Neural cell (in vitro differentiated cells): Measurements from ENCODE around the gene CARS2. TPM values are rescaled to one million over a fixed set of nuclear protein-coding genes. Genes with fewer than 3 reads are reported as not detected.
"Not testable (repeated sequence)": the region's sequence is repeated elsewhere in the genome, so short reads cannot be mapped to it uniquely, and the experiment has no call there.

ENCODE experiments used
- H2AFZ ChIP-seq: fragments of 200-600, 300-800 bp; sonication (generic), shearing (Covaris generic); 2 replicates; pipeline ENCODE4 v1.6.0; 2014; ENCODE audit warnings: low read depth, mild to moderate bottlenecking, antibody characterized with exemption, low read length, moderate library complexity
- H3F3A ChIP-seq: fragments of 200-600 bp; shearing (Covaris generic); 2 replicates; pipeline ENCODE4 v1.6.1; 2016; ENCODE audit warnings: mild to moderate bottlenecking, moderate library complexity, mixed read lengths, antibody characterized with exemption, low read length; ENCODE audit not compliant: insufficient read depth, poor library complexity, severe bottlenecking
- H3K27ac ChIP-seq: fragments of 200-600, 300-800 bp; sonication (generic), shearing (Covaris generic); 2 replicates; pipeline ENCODE4 v1.5.1; 2014; ENCODE audit warnings: mild to moderate bottlenecking, low read length, moderate library complexity
- H3K27me3 ChIP-seq: fragments of 300-800, 200-600 bp; sonication (generic), shearing (Covaris generic); 2 replicates; pipeline ENCODE4 v1.6.0; 2014; ENCODE audit warnings: mild to moderate bottlenecking, low read depth, low read length, moderate library complexity; ENCODE audit not compliant: insufficient read depth
- H3K36me3 ChIP-seq: fragments of 300-800, 200-600 bp; sonication (generic), shearing (Covaris generic); 2 replicates; pipeline ENCODE4 v1.5.1; 2014; ENCODE audit warnings: mild to moderate bottlenecking, antibody characterized with exemption, low read length, moderate library complexity; ENCODE audit not compliant: insufficient read depth
- H3K4me2 ChIP-seq: fragments of 300-800, 200-600 bp; sonication (generic), shearing (Covaris generic); 2 replicates; pipeline ENCODE4 v1.6.0; 2014; ENCODE audit warnings: mild to moderate bottlenecking, low read length
- H3K4me3 ChIP-seq: fragments of 300-800, 200-600 bp; sonication (generic), shearing (Covaris generic); 2 replicates; pipeline ENCODE4 v1.5.1; 2014; ENCODE audit warnings: mild to moderate bottlenecking, low read length, moderate library complexity
- H3K79me2 ChIP-seq: fragments of 200-600 bp; shearing (Covaris generic); replicated peaks from 2 replicates; pipeline ENCODE4 v1.6.0; 2014; ENCODE audit warnings: mild to moderate bottlenecking, low read length, moderate library complexity; ENCODE audit not compliant: insufficient read depth
- H3K9ac ChIP-seq: fragments of 300-800, 200-600 bp; sonication (generic), shearing (Covaris generic); 2 replicates; pipeline ENCODE4 v1.6.1; 2016; ENCODE audit warnings: mild to moderate bottlenecking, low read length, mixed read lengths
- H3K9me2 ChIP-seq: fragments of 200-600 bp; shearing (Covaris generic); 2 replicates; pipeline ENCODE4 v1.6.1; 2016; ENCODE audit warnings: mild to moderate bottlenecking, low read length, mixed read lengths; ENCODE audit not compliant: insufficient read depth
- H3K9me3 ChIP-seq: fragments of 200-600, 300-800 bp; sonication (generic), shearing (Covaris generic); 2 replicates; pipeline ENCODE4 v1.6.1; 2016; ENCODE audit warnings: mild to moderate bottlenecking, mixed run types, low read length, moderate library complexity, mixed read lengths
- H4K20me1 ChIP-seq: fragments of 200-600 bp; shearing (Covaris generic); 2 replicates; pipeline ENCODE4 v1.6.1; 2016; ENCODE audit warnings: mild to moderate bottlenecking, mixed run types; ENCODE audit not compliant: insufficient read depth
- CTCF ChIP-seq: fragments of 450-650 bp; IDR thresholded peaks from 2 replicates; pipeline ENCODE4 v1.5.1; 2014; ENCODE audit warnings: antibody characterized with exemption, mild to moderate bottlenecking, moderate library complexity; ENCODE audit not compliant: poor library complexity, severe bottlenecking
- EP300 ChIP-seq: fragments of 450-650 bp; conservative IDR thresholded peaks from 2 replicates; pipeline ENCODE4 v1.6.1; 2014; ENCODE audit warnings: antibody characterized with exemption, mild to moderate bottlenecking, moderate library complexity; ENCODE audit not compliant: poor library complexity, severe bottlenecking
- EZH2 ChIP-seq: fragments of 200-600, 300-800 bp; shearing (Covaris generic), sonication (generic); IDR thresholded peaks from 2 replicates; pipeline ENCODE4 v1.6.1; 2014; ENCODE audit warnings: antibody characterized with exemption, low read length, borderline replicate concordance, mild to moderate bottlenecking; ENCODE audit not compliant: insufficient read depth, poor library complexity, severe bottlenecking
- MXI1 ChIP-seq: fragments of 450-650 bp; conservative IDR thresholded peaks from 2 replicates; pipeline ENCODE4 v1.6.1; 2014; ENCODE audit warnings: antibody characterized with exemption, mild to moderate bottlenecking; ENCODE audit not compliant: poor library complexity, severe bottlenecking
- POLR2AphosphoS5 ChIP-seq: IDR thresholded peaks from 2 replicates; pipeline ENCODE4 v1.6.1; 2012
- RAD21 ChIP-seq: fragments of 450-650 bp; conservative IDR thresholded peaks from 2 replicates; pipeline ENCODE4 v1.6.1; 2014; ENCODE audit warnings: antibody characterized with exemption, mild to moderate bottlenecking, moderate library complexity
- REST ChIP-seq: IDR thresholded peaks from 2 replicates; pipeline ENCODE4 v1.6.1; 2012; ENCODE audit warnings: borderline replicate concordance
- SMC3 ChIP-seq: fragments of 450-650 bp; conservative IDR thresholded peaks from 2 replicates; pipeline ENCODE4 v1.6.1; 2014; ENCODE audit warnings: antibody characterized with exemption, mild to moderate bottlenecking, moderate library complexity; ENCODE audit not compliant: poor library complexity
- TAF1 ChIP-seq: IDR thresholded peaks from 2 replicates; pipeline ENCODE4 v1.6.1; 2012; ENCODE audit warnings: low read depth
- polyA plus RNA-seq: library from polyadenylated mRNA; depleted of rRNA; stranded (reverse); fragments of >200 nt; gene quantifications from 2 replicates; pipeline ENCODE4 v1.2.3, GENCODE V29; 2014

CARS2 gene
- polyA plus RNA-seq, 1 donor from 2014 or later: 92.2 TPM

- no peaks in the 10 kb centered on the region for H3K9me2 ChIP-seq
- H3K36me3 ChIP-seq: peaks cover 33% of the 10 kb centered on the region
- no peak overlapping the region for H3K4me3 ChIP-seq
- TF ChIP-seq CTCF: no peak
- TF ChIP-seq EP300: no peak
- TF ChIP-seq POLR2AphosphoS5: no peak
- TF ChIP-seq SMC3: no peak
- no peak for TF ChIP-seq EZH2
- TF ChIP-seq MXI1: no peak
- TF ChIP-seq REST: no peak
- no peak for TF ChIP-seq RAD21
- TF ChIP-seq TAF1: no peak
- no peak overlapping the region for H3K4me2 ChIP-seq
- no peaks in the 10 kb centered on the region for H3K27me3 ChIP-seq
- no peak overlapping the region for H3K27ac ChIP-seq
- H2AFZ ChIP-seq: no peak overlapping the region
- no peaks in the 10 kb centered on the region for H3K79me2 ChIP-seq
- no peaks in the 10 kb centered on the region for H4K20me1 ChIP-seq
- H3F3A ChIP-seq: no peaks in the 10 kb centered on the region
- H3K9ac ChIP-seq: no peak overlapping the region
- peaks cover 6% of the 10 kb centered on the region for H3K9me3 ChIP-seq
Measured at GRCh38 chr13:110662091-110662490, 43.8 kb downstream of the CARS2 start.

- no peak overlapping the region for H2AFZ ChIP-seq
- H3K27me3 ChIP-seq: no peaks in the 10 kb centered on the region
- H3K36me3 ChIP-seq: peaks cover 33% of the 10 kb centered on the region
- H3K9ac ChIP-seq: no peak overlapping the region
- H3K79me2 ChIP-seq: no peaks in the 10 kb centered on the region
- no peak overlapping the region for H3K4me3 ChIP-seq
- H3K9me2 ChIP-seq: no peaks in the 10 kb centered on the region
- no peak overlapping the region for H3K27ac ChIP-seq
- TF ChIP-seq CTCF (no peak), EP300 (no peak), EZH2 (no peak), POLR2AphosphoS5 (no peak), RAD21 (no peak), REST (no peak), TAF1 (no peak)
- peaks cover 6% of the 10 kb centered on the region for H3K9me3 ChIP-seq
- no peak overlapping the region for H3K4me2 ChIP-seq
- H4K20me1 ChIP-seq: no peaks in the 10 kb centered on the region
- H3F3A ChIP-seq: no peaks in the 10 kb centered on the region
Measured at GRCh38 chr13:110661256-110661655, 44.7 kb downstream of the CARS2 start.

- H3K27ac ChIP-seq, H3K4me3 ChIP-seq, H3K79me2 ChIP-seq, H3F3A ChIP-seq, H3K9ac ChIP-seq, H3K27me3 ChIP-seq, H4K20me1 ChIP-seq, H3K9me2 ChIP-seq, H3K4me2 ChIP-seq, H2AFZ ChIP-seq, H3K9me3 ChIP-seq: not testable (repeated sequence)
- peaks cover 33% of the 10 kb centered on the region for H3K36me3 ChIP-seq
Measured at GRCh38 chr13:110658218-110658911, 47.6 kb downstream of the CARS2 start.
